ENCODE data around the gene ATOH7.

GRCh38 chr10:68238371-68238770 lies 6.5 kb upstream of the ATOH7 start:
- TF ChIP-seq GATA3 (IDR thresholded peaks at IDR 0.05; ENCODE audit: low read depth, low read length) (no peak), GATA2 (IDR thresholded peaks at IDR 0.05; ENCODE audit: low read depth, low read length) (no peak)

Data from SH-SY5Y (cell line).